Heart right ventricle (tissue), 16 donors: ENCODE data around the gene SPNS2. TPM values are rescaled to one million over a fixed set of nuclear protein-coding genes. Genes with fewer than 3 reads are reported as not detected.

Experiments
- ATAC-seq, 8 donors: fragments of 200-7000 bp; cut with Tn5 transposase; one replicate each; pipeline ENCODE4 v1.9.1; 2020; ENCODE audit warnings: mild to moderate bottlenecking in 8 of 8, moderate library complexity in 8 of 8, moderate number of reproducible peaks in 1 of 8
- DNase-seq, 2 donors: peaks; one replicate each; pipeline ENCODE4 v3.0.0-alpha.2; 2020
- H3K27ac ChIP-seq, 10 donors: fragments of 200-600 bp; sonication (generic) in 2 of 10; one replicate each; pipeline versions ENCODE4 v1.5.0 to v1.8.0; 2020 to 2022; ENCODE audit warnings: mild to moderate bottlenecking in 3 of 10
- H3K27me3 ChIP-seq, 7 donors: fragments of 200-600 bp; one replicate each; pipeline ENCODE4 v1.8.0; 2021 to 2022; ENCODE audit warnings: mild to moderate bottlenecking in 2 of 7
- H3K36me3 ChIP-seq, 9 donors: fragments of 200-600 bp; sonication (generic) in 1 of 9; one replicate each; pipeline versions ENCODE4 v1.5.0 to v1.8.0; 2020 to 2022; ENCODE audit warnings: mild to moderate bottlenecking in 2 of 9
- H3K4me1 ChIP-seq, 9 donors: fragments of 200-600 bp; sonication (generic) in 1 of 9; one replicate each; pipeline versions ENCODE4 v1.5.0 to v1.8.0; 2020 to 2022; ENCODE audit warnings: mild to moderate bottlenecking in 4 of 9
- H3K4me3 ChIP-seq, 10 donors: fragments of 200-600 bp; sonication (generic) in 2 of 10; one replicate each; pipeline versions ENCODE4 v1.5.0 to v1.8.0; 2020 to 2022; ENCODE audit warnings: mild to moderate bottlenecking in 7 of 10, moderate library complexity in 2 of 10
- H3K9me3 ChIP-seq, 11 donors: fragments of 200-600 bp in 10 of 11; sonication (generic) in 2 of 11; one replicate each; pipeline versions ENCODE4 v1.5.0 to v1.8.0; 2013 to 2022; ENCODE audit warnings: mild to moderate bottlenecking in 2 of 11, control low read depth in 1 of 11, moderate library complexity in 1 of 11
- WGBS, 2 donors: extraction: QIAGEN DNeasy Blood & Tissue Kit; methylation state at CpG; one replicate each; pipeline ENCODE4 v1.1.7; 2013; ENCODE audit warnings: inconsistent platforms in 1 of 2; 5-methylcytosine and 5-hydroxymethylcytosine counted together
- intact Hi-C, 10 donors: fragments of 100-400 bp; cut with DNase I; formaldehyde crosslinking; loops; one replicate each; pipeline versions ENCODE4 v1.11.1 to v1.14.2; 2022
- polyA plus RNA-seq, 2 donors: library from polyadenylated mRNA; stranded (reverse); fragments of 200-250 nt; gene quantifications; one replicate each; pipeline ENCODE4 v1.2.3, GENCODE V29; 2013
- total RNA-seq, 10 donors: library from RNA; stranded (reverse); fragmentation: NEBNext Ultra II Directional in 3 of 10; extraction: Animal tissue kit (Norgen Biotek cat#: 25700) in 3 of 10; gene quantifications; one replicate each; pipeline versions ENCODE4 v1.2.1 to v1.2.4, GENCODE V29; 2021 to 2023
- TF ChIP-seq, protein P1 (sequence below), 9 donors: fragments of 200-600 bp; sonication (generic) in 2 of 9; IDR thresholded peaks; one replicate each; pipeline versions ENCODE4 v1.5.0 to v1.8.0; 2021 to 2022; ENCODE audit warnings: antibody characterized with exemption in 9 of 9, mild to moderate bottlenecking in 5 of 9, moderate library complexity in 1 of 9
- donor health status: Arrhythmogenic right ventricular cardiomyopathy.
- donor health status: ischemic (EF 13 %, LVEDD 7.1; RV severe dilation, severe dysfunction).
- donor health status: healthy with polysubstance abuse.
- donor health status: DM: no; HTN: yes; CAD: no.
- donor health status: DM: no; HTN: no; CAD: no.
- donor health status: ischemic (EF 25% LVEDD 6.9; RV normal size, moderate dysfunction).
- donor health status: ischemic (EF 25% LVEDD 5.7; RV mildly dilated, moderate dysfunction).
- donor health status: healthy.
- donor health status: DM: yes; HTN: yes; CAD: no.
- donor health status: Ischemic cardiomyopathy.
- donor health status: ischemic (EF 35%, LVEDD 5.7; RV mildly dilated, moderate dysfunction).
- donor health status: nonischemic (EF 11% LVEDD 7.7; RV severe dilation, severe dysfunction).
- donor health status: DM: yes; HTN: yes; CAD: no.
- donor health status: PGD.
- donor health status: ischemic (EF 29% LVEDD 5.4; RV normal size, mild dysfunction).
- donor health status: nonischemic (EF 23%, LVEDD 6.1; RV moderate dilation, normal function).

Gene SPNS2
- total and polyA plus RNA-seq, 12 donors: 4.5 to 27.7 (median 9.8) TPM

DNA sequence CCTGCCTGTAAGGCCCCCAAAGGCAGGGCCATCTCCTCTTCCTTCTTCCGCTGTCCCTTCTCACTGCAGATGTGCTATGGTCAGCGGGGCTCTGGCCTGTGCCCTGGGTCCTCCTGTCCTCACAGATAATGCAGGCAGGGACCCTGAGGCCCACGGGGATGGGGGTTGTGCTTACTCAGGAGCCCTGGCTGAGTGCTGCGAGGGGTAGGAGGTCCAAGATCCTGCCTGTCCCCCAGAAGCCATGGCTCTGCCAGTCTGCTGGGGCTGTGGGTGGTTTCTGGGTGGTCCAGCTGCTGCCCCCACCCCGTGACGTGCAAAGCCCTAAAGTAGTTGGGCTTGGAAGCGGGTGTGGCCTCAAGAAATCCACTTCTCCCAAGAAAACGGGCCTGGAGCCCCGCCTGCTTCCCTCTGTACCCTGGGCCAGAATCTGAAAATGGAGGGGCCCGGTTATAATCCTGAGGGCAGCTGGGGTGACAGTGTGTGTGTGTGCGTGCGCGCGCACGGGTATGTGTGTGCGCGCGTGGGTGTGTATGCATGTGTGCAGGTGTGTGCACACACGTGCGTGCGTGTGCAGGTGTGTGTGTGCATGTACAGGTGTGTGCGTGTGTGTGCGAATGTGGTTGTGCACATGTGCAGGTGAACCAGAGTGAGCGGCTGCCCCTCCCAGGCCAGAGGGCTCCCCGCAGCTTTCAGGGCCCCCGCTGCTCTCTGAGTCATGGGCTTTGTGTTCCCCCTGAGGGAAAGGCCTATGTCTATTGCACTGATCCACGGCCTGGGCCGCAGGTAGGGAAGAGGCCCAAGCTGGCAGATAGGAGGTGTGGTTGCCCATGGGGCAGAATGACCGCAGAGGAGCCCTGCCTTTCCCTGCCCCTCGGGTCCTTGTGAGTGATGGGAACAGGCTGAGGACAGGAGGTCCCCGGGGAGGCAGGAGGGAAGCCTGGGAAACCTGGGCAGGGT is 13.8 kb downstream of the SPNS2 start:
- Histone ChIP-seq H3K27ac (peak overlapping the region in 6 of 10 donors; percentile 34 to 87 (median 59)), H3K4me1 (peaks cover 15 to 64% (median 47%) of the 10 kb centered on the region in 9 donors), H3K9me3 (no peaks in the 10 kb centered on the region), H3K4me3 (no peak overlapping the region), H3K27me3 (no peaks in the 10 kb centered on the region), H3K36me3 (no peaks in the 10 kb centered on the region)
- intact Hi-C loops: no loop called here
- DNase-seq: no peak
- ATAC-seq: no peak
- TF ChIP-seq, protein P1, sequence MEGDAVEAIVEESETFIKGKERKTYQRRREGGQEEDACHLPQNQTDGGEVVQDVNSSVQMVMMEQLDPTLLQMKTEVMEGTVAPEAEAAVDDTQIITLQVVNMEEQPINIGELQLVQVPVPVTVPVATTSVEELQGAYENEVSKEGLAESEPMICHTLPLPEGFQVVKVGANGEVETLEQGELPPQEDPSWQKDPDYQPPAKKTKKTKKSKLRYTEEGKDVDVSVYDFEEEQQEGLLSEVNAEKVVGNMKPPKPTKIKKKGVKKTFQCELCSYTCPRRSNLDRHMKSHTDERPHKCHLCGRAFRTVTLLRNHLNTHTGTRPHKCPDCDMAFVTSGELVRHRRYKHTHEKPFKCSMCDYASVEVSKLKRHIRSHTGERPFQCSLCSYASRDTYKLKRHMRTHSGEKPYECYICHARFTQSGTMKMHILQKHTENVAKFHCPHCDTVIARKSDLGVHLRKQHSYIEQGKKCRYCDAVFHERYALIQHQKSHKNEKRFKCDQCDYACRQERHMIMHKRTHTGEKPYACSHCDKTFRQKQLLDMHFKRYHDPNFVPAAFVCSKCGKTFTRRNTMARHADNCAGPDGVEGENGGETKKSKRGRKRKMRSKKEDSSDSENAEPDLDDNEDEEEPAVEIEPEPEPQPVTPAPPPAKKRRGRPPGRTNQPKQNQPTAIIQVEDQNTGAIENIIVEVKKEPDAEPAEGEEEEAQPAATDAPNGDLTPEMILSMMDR (IDR thresholded peaks at IDR 0.05): no peak
- WGBS, 2 donors: 87 to 91% methylated on average over 31 of the region's 31 CpGs

DNA sequence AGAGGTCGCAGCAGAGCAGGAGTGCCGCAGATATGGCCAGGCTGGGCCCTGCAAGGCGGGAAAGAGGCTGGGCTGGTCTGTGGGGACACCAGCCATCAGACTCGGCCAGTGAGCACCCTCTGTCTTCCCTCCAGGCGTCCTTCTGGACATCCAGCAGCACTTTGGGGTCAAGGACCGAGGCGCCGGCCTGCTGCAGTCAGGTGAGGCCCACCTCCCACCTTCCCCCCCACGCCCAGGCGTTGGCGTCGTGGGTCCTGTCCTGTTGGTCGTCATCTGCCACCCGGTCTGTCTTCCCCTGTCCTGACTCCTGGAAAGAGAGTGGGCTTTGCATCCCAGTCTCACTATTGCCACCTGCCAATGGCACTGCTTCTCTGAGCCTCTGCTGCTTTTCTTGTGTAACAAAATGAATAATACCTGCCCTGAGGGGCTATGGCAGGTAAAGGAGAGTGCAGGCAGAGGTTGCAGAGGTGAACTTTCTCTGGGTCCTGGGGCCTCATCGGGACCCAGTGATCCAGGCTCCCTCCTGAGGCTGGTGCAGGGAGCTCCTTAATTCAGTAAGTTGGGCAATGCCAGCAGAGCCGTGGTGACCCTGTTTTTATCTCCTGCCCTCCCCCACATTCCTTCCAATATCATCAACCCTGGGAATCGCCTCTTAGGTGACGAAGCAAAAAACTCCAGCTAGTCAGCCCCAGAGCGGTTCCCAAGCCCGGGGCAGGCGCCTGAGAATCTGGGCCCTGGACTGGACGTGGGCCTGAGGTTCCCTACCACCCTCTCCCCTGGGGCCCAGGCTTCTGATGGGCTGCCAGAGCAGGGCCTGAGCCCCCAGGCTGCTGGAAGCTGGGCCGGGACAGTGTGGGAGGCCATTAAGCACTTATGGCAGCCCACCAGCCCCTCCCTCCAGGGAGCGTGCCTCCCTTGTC is 14.7 kb downstream of the SPNS2 start:
- Histone ChIP-seq H3K36me3 (no peaks in the 10 kb centered on the region), H3K27ac (no peak overlapping the region), H3K27me3 (no peaks in the 10 kb centered on the region), H3K4me1 (peaks cover 15 to 55% (median 41%) of the 10 kb centered on the region in 9 donors), H3K4me3 (no peak overlapping the region), H3K9me3 (peaks cover 0 to 3% (median 0%) of the 10 kb centered on the region in 11 donors)
- intact Hi-C loops: no loop called here
- 84 to 85% methylated on average over 24 of the region's 24 CpGs for WGBS, 2 donors
- no peak for ATAC-seq
- TF ChIP-seq, protein P1 (IDR thresholded peaks at IDR 0.05): peak in 1 of 9 donors; percentile 13
- no peak for DNase-seq

DNA sequence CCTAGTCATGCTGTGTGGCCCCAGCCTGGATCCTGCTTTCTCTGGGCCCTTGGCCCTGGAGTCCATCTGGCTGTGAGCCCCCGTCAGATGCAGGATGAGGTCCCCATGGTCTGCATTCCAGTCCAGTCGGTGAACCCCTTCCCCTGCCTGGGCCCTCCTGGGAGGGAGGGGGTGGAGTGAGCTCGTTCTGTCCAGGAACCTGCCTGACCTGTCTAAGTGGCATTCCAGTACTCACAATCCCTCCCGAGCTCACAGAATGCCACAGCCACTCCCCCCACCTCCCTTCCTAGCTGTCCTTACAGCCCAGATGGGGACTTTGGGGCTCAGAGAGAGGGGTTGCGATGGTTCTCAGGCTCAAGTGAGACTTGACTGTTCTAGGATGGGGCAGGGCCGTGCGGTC is 15.5 kb downstream of the SPNS2 start:
- DNase-seq (no peak), ATAC-seq (no peak)
- H3K27ac ChIP-seq: peak overlapping the region in 2 of 10 donors; percentile 4 to 34
- H3K4me1 ChIP-seq: peaks cover 14 to 55% (median 41%) of the 10 kb centered on the region in 9 donors
- WGBS, 2 donors: 84 to 86% methylated on average over 7 of the region's 7 CpGs
- TF ChIP-seq, protein P1 (IDR thresholded peaks at IDR 0.05): no peak
- H3K9me3 ChIP-seq: peaks cover 0 to 3% (median 0%) of the 10 kb centered on the region in 11 donors
- intact Hi-C loops: no loop called here
- no peaks in the 10 kb centered on the region for H3K27me3 ChIP-seq
- H3K36me3 ChIP-seq: no peaks in the 10 kb centered on the region
- H3K4me3 ChIP-seq: no peak overlapping the region

DNA sequence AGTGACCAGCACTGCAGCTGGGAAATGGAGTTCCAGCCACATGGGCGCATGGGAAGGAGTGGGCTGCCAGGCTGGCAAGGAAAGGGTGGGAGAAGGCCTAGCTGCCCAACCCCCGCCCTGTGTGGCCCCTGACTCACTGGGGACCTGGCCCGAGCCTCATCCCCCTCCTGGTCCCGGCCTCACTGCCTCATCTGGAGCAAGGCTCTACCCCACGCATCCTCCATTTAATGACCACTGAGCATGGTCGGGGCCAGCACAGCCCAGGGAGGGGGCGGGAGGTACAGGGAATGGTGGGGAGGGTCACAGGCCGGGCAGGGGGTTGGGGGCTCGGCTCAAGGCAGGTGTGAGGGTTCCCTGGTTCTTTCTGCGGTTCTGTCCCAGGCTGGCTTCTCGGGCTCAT is 16.1 kb downstream of the SPNS2 start:
- peaks cover 0 to 3% (median 0%) of the 10 kb centered on the region in 11 donors for H3K9me3 ChIP-seq
- no peaks in the 10 kb centered on the region for H3K27me3 ChIP-seq
- no peak overlapping the region for H3K4me3 ChIP-seq
- ATAC-seq (no peak), DNase-seq (no peak)
- no peak overlapping the region for H3K27ac ChIP-seq
- TF ChIP-seq, protein P1 (IDR thresholded peaks at IDR 0.05): no peak
- WGBS, 2 donors: 89 to 93% methylated on average over 11 of the region's 11 CpGs
- H3K4me1 ChIP-seq: peaks cover 15 to 55% (median 40%) of the 10 kb centered on the region in 9 donors
- intact Hi-C loops: no loop called here
- H3K36me3 ChIP-seq: no peaks in the 10 kb centered on the region
